Measurements from ENCODE around the gene ZNF575. TPM values are rescaled to one million over a fixed set of nuclear protein-coding genes. Genes with fewer than 3 reads are reported as not detected.

ZNF575 gene, protein sequence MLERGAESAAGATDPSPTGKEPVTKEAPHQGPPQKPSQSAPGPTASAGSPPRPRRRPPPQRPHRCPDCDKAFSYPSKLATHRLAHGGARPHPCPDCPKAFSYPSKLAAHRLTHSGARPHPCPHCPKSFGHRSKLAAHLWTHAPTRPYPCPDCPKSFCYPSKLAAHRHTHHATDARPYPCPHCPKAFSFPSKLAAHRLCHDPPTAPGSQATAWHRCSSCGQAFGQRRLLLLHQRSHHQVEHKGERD
- 0.29 and 0.66 TPM in 2 replicates for total RNA-seq

DNA sequence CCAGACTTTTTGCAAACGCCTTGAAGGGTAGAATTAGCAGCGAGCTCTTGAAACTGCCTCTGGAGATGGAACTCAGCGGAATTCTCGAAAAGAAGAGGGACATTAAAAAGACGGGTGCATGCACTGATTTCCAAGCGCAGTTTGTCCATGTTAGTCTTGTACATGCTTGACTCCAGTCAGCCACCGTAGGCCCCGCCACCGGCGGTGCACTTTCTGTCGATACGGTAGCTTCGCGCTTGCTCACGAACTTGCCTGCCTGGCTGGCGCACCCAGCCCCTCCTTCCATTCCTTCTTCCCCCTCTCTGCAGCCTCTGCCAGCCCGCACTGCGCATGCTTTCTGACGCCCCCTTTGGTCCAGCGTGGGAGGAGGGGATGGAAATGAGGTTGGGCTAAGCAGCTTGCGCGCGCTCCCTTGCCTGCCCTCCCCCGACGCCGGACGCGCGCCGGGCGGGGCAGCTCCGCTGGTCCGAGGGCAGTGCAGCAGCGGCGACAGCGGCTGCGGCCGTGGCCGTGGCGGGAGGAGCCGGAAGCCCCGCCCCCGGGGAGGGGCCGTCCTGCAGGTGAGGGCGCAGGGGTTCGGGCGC is at the start of gene ZNF575:
Gene ZNF575 (plus strand): TSS at position 227 of the 584 bp plus-strand sequence. CDS start 1,235 bp downstream, outside the sequence.

DNA sequence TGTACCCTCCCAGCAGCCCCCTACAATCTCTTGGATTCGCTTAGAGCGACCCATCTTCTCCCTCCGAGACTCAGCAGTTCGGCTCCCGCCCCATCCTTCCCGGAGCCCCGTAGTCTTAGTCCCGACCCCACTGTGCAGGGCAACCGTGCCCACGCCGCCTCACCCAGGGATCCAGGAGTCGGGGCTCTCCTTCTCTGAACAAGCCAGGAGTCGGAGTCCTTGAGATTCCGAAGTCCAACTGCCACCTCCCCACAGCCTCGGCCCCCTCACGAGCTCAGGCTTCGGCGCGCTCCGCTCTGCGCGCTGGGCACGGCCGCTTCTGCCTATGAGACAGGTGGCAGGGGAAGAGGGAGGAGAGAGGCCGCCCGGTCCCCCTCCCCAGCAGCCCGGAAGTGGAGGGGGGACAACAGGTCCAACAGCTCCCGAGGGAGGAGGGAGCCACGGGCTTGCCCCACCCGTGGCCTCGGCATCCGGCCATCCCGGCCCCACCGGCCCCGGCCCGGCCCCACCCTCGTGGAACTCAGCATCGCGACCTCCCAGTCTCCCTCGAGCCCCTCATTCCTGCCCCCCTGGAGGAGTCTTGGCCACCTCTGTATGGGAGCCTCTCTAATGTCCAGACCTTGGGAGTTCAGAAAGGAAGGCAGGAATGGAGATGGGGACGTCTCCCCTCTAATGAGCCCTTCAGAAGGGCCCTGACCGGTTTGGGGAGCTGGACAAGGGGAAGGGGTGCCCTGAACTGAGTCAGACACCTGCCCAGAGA is 28.4 kb upstream of the ZNF575 start, which contains the start of gene PHLDB3:
Gene PHLDB3 (minus strand): TSS at position 321 of the 760 bp plus-strand sequence. CDS start 628 bp downstream, outside the sequence.

DNA sequence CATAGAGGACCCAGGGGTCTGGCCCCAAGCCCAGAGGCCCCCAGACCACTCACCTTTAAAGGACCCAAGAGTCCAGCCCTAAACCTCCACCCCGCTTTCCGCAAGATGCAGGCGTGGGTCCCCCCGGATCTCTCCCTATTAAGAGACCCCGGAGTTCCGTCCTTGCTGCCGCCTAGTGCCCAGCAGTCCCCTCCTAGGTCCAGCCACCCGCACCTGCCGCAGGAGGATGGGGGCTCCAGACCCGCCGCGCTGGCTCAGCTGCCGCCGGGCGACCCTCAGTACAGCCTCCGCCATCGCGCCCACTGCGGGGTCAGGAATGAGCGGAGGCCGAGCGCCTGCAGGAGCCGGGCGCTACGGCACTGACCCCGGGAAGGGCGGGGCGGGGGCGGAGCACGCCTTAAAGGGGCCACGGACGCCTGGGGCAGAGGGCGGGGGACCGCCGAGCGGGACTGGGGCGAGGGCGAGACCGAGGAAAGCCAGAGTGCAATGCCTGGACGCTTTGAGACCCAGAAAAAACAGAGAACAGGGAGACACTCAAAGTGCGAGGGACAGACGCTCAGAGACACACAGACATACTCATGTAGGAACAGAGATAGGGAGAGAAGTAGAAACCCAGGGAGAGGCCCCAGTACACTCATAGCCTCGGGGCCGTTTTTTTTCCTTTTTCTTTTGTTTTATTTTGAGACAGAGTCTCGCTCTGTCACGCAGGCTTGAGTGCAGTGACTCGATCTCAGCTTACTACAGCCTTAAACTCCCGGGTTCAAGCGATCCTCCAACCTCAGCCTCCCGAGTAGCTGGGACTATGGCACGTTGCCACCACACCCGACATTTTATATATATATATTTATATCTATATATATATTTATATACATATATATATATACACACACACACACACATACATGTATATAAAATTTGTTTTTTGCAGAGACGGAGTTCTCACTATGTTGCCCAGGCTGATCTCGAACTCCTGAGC is 5.8 kb upstream of the ZNF575 start, which contains the start of gene ETHE1:
Gene ETHE1 (minus strand): TSS at position 318 of the 976 bp plus-strand sequence. CDS start 24 bp downstream, at position 294.

DNA sequence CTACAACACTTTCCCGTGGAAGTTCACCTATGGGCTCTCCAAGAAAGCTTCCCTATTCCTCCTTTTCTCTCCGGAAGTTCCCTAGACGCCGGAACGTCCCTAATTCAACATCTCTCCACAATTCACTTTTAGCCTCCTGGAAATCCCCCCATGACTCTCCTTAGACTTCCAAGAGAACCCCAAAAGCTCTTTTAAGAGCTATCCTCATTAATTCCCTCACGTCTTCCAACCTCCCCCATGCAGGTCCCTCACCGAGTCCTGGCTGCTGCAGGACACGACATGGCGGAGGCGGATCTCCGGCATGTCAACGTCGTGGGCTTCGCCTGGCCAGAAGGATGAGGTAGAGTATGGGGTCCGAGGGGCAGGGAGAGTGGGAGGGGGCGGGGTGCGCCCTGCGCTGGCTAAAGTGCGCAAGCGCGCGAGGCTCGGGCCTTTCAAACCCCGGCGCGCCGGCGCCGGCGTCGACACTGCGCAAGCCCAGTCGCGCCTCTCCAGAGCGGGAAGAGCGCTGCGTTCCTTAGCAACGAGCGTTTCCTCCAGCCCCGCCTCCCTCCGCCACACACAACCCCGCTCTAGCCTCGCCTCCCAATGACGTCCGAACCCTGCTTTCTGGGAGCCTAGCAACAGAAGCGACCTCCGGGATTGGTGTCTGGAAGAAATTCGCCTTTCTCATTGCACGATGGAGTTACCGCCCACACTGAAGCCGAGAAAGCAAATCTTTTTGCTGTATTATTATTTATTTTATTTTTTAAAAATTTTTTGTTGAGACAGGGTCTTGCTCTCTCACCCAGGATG is 42.4 kb downstream of the ZNF575 start, which contains the start of the genes PINLYP and XRCC1:
Gene PINLYP (plus strand): TSS at position 646 of the 795 bp plus-strand sequence. CDS start 1,391 bp downstream, outside the sequence.
Gene XRCC1 (minus strand): TSS at position 372 of the 795 bp plus-strand sequence. CDS start 69 bp downstream, at position 303.

Other genes with a start within 250 kb of the ZNF575 start
- under 0.01 and 0.17 TPM in 2 replicates for gene CD177, start 179.5 kb upstream of the ZNF575 start, total RNA-seq
- gene TEX101, start 118.3 kb upstream of the ZNF575 start, total RNA-seq = not detected in 2 replicates
- 0.17 and 0.44 TPM in 2 replicates for gene LYPD3, start 67.6 kb upstream of the ZNF575 start, total RNA-seq
- 22.7 and 36.1 TPM in 2 replicates for gene PHLDB3, start 28.4 kb upstream of the ZNF575 start, total RNA-seq
- gene ETHE1, start 6.0 kb upstream of the ZNF575 start, total RNA-seq = 118 and 122 TPM in 2 replicates
- gene XRCC1, start 42.3 kb downstream of the ZNF575 start, total RNA-seq = 13.9 and 21.7 TPM in 2 replicates
- 2.0 and 8.1 TPM in 2 replicates for gene PINLYP, start 42.6 kb downstream of the ZNF575 start, total RNA-seq
- gene IRGQ, start 62.9 kb downstream of the ZNF575 start, total RNA-seq = 11.4 and 11.8 TPM in 2 replicates
- gene ZNF576, start 63.4 kb downstream of the ZNF575 start, total RNA-seq = 9.3 and 13.4 TPM in 2 replicates
- gene SRRM5, start 78.9 kb downstream of the ZNF575 start, total RNA-seq = 0.17 TPM in 1 of 2 replicates, not detected in the other
- 27.8 and 50.4 TPM in 2 replicates for gene ZNF428, start 86.4 kb downstream of the ZNF575 start, total RNA-seq
- gene CADM4, start 106.7 kb downstream of the ZNF575 start, total RNA-seq = 3.8 and 11.6 TPM in 2 replicates
- 62.7 and 90.9 TPM in 2 replicates for gene PLAUR, start 137.0 kb downstream of the ZNF575 start, total RNA-seq
- gene IRGC, start 182.9 kb downstream of the ZNF575 start, total RNA-seq = under 0.01 TPM in 1 of 2 replicates, not detected in the other
- gene SMG9, start 221.8 kb downstream of the ZNF575 start, total RNA-seq = 8.6 and 9.3 TPM in 2 replicates
- 1.0 and 2.6 TPM in 2 replicates for gene KCNN4, start 247.8 kb downstream of the ZNF575 start, total RNA-seq